GM18861 (cell line): Measurements from ENCODE around the gene PDK4.
"Not testable (repeated sequence)": the region's sequence is repeated elsewhere in the genome, so short reads cannot be mapped to it uniquely, and the experiment has no call there.

ENCODE experiments used
- ATAC-seq: cut with Tn5 transposase; IDR thresholded peaks from one replicate; pipeline ENCODE4 v1.9.1; 2021; ENCODE audit not compliant: unreplicated experiment

PDK4 gene

GRCh38 chr7:95578299-95578855 lies 17.9 kb downstream of the PDK4 start:
- ATAC-seq = no peak

GRCh38 chr7:95577137-95577536 lies 19.2 kb downstream of the PDK4 start:
- no peak for ATAC-seq

DNA sequence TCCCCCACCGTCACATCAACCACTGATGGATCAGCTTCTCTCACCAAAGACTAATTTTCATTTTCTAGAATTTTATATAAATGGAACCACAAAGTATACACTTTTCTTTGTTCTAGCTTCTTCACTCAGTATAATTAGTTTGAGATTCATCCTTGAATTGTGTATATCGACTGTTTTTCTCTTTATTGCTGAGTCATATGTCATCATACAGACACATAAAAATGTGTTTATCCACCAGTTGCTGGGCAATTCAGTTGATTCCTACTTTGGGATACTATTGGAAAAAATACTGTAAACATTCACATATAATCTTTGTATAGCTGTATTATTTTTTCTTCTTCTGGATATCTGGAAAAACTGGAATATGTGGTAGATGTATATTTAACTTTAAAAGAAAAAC lies 26.6 kb downstream of the PDK4 start:
- no peak for ATAC-seq

DNA sequence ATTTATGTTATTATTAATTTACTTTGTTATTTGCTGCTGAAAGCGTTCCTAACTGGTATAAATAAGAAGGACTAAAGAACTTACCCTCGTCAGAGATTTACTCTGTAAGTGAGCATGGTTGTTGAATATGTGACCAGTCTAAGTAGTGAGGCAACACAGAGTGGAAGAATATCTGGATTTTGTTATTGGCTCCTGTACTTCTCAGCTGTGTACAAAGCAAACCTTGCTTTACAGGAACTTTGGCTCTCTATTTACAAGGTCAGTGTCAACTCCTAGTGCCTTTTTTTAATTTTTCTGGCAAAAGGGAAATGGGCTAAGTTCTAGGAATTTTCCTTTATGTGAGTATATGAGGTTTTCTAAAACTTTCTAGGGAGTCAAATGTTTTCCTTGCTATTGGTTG lies 35.6 kb downstream of the PDK4 start:
- no peak for ATAC-seq

- ATAC-seq = no peak
Measured at GRCh38 chr7:95558864-95559263, 37.5 kb downstream of the PDK4 start.

GRCh38 chr7:95556777-95557176 lies 39.5 kb downstream of the PDK4 start:
- no peak for ATAC-seq

- no peak for ATAC-seq
Measured at GRCh38 chr7:95553939-95554338, 42.4 kb downstream of the PDK4 start.

DNA sequence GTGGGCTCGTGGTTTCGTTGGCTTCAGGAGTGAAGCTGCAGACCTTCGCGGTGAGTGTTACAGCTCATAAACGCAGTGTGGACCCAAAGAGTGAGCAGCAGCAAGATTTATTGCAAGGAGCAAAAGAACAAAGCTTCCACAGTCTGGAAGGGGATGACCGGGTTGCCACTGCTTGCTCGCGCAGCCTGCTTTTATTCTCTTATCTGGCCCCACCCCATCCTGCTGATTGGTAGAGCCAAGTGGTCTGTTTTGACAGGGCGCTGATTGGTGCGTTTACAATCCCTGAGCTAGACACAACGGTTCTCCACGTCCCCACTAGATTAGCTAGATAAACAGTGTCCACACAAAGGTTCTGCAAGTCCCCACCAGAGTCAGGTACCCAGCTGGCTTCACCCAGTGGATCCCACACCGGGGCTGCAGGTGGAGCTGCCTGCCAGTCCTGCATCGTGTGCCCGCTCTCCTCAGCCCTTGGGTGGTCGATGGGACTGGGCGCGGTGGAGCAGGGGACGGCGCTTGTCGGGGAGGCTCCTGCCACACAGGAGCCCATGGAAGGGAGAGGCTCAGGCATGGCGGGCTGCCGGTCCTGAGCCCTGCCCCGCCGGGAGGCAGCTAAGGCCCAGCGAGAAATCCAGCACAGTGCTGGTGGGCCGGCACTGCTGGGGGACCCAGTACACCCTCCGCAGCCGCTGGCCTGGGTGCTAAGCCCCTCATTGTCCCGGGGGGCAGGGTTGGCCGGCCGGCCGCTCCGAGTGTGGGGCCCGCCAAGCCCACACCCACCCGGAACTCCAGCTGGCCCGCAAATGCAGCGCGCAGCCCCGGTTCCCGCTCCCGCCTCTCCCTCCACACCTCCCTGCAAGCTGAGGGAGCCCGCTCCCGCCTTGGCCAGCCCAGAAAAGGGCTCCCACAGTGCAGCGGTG lies 44.0 kb downstream of the PDK4 start:
- not testable (repeated sequence) for ATAC-seq

- ATAC-seq = no peak
Measured at GRCh38 chr7:95550546-95550945, 45.8 kb downstream of the PDK4 start.

DNA sequence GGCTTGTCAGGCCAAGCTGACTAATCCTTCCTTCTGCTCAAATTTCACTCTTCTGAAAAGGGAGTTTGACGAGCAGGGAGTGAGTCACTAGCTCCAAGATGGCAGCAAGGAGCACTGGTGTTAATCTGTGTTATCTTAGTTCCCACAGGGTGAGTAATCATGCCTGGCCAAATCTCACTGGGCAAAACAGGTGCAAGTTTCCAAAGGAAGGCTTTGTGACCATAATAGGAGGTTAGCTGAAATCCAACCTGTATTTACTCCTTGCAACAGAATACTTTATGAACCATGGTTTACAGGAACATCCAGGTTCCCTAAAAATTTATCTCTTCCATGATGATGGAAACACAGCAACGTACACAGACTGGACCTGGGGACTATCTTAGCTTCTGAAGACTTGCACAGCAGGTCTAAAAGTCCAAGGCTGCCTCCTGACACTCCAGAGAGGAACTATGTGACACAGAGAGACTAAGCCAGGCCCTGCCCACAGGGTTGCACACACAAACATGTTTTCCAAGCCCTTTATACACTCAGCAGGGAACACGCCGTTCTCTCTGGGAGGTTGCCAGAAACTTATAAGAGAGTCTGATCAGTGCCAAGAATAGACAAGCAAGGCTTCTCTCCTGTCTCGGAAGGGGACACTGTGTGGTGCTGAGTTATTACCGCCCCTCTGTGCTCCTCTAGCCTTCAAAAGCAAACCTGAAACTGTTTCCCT lies 46.3 kb downstream of the PDK4 start:
- no peak for ATAC-seq

DNA sequence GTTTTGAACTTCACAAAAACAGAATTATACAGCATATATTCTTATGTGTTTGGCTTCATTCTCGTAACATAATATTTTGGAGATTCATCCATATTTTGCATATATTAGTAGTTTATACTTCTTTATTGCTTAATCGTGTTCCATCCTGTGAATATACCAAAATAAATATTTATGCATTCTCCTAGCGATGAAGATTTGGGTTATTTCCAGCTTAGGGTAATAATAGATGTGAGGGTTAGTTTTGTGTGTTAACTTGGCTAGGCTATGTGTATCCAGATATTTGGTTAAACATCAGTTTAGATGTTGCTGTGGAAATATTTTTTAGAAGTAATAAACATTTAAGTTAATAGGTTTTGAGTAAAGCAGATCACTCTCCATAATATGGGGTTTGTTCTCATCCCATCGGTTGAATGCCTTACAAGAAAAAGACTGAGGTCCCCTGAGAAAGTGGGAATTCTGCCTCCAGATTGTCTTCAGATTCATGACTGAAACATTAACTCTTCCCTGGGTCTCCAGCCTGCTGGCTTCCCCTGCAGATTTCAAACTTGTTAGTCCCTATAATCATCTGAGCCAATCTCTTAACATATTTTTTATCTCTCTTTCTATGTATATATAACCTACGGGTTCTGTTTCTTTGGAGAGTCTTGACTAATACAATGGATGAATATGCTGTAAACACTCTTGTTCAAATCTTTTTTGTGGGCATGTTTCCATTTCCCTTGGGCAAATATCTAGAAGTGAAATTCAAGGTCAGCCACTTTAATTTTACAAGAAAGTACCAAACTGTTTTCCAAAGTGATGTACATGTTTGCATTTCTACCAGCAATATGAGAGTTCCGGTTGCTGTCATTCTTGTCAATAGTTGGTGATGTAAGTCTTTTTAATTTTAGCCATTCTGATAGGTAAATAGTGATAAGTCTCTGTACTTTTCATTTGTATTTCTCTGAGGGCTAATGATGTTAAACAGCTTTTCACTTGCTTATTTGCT lies 48.7 kb downstream of the PDK4 start:
- ATAC-seq = no peak

- ATAC-seq = no peak
Measured at GRCh38 chr7:95546647-95547046, 49.7 kb downstream of the PDK4 start.

DNA sequence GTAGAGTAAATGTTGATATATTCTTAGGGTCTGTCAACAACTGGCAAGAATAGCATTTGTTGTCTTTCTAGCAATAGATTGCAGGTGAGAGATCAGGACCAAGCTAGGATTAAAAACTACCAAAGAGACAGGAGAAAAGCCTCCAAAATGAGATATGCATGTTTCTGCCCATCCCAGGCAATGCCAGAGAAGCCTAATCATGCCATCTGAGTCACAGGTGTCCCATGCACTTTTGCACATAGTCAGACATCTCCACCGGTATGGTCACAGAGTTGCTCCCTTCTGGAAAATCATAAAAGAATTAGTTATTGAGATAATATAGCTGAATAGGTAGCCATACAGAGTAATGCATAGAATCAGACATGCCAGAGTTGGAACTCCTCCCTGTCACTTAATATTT lies 50.6 kb downstream of the PDK4 start:
- ATAC-seq = no peak

DNA sequence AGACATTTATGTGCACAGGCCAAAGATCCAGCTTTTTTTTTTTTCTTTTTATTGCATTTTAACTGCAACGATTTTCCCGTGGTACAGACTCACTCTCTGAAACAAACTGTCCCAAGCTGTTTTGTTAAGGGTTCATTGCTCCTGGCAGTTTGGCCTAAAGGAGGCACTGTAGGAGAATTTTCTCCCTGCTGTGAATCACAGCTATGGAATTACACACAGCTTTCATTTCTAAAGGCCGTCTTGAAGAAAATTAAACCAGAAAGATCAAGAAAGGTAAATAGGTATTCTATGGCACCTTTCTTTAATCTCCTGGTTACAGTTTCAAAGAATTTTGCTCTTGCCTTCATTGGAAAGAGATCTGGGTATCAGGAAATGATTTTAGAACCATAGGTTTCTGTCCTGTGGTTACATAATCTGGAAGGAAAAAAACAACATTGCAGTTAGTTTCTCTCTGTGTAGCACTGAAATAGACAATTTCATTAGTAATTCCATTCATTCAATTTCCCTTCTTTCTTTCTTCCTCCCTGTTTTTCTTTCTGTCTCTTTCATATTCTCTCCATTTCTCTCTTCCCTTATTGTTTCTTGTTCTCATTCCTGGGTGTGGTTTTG lies 51.2 kb downstream of the PDK4 start:
- ATAC-seq = no peak

GRCh38 chr7:95544171-95544570 lies 52.1 kb downstream of the PDK4 start:
- no peak for ATAC-seq

DNA sequence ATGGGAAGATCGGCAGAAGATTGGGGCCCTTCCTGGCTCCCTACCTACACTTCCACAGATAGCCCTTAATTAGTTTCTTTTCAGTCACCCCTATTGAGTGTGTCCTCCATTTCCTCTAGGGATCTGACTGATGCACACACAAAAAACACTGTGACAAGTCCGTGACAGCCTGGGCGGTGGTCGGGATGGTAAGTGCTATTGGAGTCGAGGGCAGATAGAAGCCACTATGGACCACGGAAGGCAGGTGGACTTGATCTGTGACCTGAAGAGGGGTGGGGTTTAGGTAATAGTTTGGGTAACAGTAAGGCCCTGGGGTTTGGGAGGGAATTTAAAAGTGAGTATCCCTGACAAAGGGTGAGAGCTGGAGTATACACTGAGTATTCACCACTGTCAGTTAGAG lies 53.0 kb downstream of the PDK4 start:
- no peak for ATAC-seq

DNA sequence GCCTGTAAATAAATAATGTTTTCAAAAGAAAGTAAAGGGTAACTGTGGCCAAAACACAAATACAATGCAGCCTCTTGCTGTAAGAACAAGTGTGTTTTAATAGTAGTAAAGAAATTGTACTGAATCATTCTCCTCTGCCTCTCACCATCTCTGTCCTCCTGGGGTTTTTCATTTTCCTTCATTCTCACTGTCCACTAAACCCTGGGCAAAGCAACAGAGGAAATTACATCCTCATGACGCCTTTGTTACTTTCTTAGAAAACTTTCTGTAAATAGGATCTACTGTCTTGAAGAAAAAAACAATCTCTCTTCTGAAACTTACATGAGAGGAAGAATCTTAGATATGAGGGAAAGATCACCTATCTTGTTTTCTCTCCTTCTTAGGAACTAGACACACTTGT lies 56.0 kb downstream of the PDK4 start:
- ATAC-seq = no peak

GRCh38 chr7:95539426-95539825 lies 56.9 kb downstream of the PDK4 start:
- no peak for ATAC-seq

DNA sequence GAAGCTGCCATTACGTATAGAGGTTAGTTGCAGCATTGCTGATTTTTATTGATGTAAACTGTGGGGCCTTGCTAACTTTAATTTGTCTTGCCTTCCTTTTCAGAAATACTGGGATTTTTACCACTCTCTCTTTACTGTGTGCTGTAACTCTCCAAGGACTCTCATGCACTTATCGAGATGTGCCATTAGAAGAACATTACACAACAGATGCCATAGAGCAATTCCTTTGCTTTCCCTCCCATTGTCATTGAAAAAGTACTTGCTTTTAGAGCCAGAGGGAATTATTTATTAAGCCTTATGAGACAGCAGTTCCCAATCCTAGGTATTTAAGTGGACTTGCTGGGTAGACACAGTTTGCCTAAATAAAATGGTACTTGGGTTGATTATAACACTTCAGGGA lies 58.8 kb downstream of the PDK4 start:
- no peak for ATAC-seq

DNA sequence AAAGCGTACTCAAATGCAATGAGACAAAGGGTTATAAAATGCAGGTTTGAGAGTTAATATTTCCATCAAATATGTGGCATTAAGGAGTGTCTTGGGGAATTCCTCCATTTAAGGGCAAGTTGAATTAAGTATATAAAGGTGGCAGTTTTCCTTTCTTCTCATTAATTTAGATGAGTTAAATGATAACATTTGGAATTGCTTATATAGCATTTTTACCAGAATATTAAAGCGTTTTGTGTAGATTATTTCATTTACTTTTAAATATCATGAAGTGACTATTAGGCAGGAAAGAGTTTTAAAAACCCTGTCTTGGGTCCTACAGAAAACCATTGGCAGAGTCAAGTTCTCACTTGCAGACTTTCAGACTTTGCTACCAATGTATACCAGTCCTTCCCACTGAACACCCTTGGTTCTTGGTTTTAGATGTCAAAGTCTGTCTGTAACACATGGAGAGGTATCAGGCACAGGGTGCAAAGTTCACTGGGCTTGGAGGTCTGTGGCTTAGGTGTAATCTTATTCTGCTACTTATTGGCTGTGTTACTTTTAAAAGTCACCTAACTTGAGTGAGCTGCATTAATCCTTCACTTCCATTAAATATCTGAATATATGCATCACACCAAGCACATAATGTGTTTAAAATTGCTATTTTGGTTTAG lies 59.5 kb downstream of the PDK4 start:
- ATAC-seq = no peak
